Esophagus muscularis mucosa (tissue), 3 donors: ENCODE results near the gene TRAPPC4.

Source experiments
- POLR2AphosphoS5 ChIP-seq, 2 donors: sonication (generic); formaldehyde crosslinking; IDR thresholded peaks; one replicate each; pipeline ENCODE4 v1.6.1; 2017; ENCODE audit warnings: antibody characterized with exemption in 2 of 2
- TF ChIP-seq, protein P1 (sequence below), 3 experiments: fragments of 200-600 bp in 2 of 3; fragments of 450-650 bp in 1 of 3; sonication (generic) in 2 of 3; IDR thresholded peaks; one replicate each; pipeline ENCODE4 v1.5.1; 2017 to 2019; ENCODE audit warnings: antibody characterized with exemption in 3 of 3, mild to moderate bottlenecking in 2 of 3, moderate library complexity in 1 of 3

DNA sequence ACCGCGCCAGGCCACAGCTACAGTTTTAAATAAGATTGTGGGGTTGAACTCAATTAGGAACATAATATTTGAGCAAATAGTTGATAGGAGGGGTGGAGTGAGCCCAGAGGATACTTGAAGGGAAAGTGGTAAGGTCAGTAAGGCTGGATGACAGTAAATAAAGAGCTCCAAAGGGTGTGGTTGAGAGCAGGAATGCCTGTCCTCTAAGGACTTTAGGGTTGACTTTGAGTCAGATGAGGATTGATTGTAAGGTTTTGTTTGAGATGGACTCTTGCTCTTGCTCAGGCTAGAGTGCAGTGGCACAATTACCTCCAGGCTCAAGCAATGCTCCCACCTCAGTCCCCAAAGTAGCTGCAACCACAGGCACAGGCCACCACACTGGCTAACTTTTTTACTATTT is 44.6 kb upstream of the TRAPPC4 start:
- TF ChIP-seq, protein P1, sequence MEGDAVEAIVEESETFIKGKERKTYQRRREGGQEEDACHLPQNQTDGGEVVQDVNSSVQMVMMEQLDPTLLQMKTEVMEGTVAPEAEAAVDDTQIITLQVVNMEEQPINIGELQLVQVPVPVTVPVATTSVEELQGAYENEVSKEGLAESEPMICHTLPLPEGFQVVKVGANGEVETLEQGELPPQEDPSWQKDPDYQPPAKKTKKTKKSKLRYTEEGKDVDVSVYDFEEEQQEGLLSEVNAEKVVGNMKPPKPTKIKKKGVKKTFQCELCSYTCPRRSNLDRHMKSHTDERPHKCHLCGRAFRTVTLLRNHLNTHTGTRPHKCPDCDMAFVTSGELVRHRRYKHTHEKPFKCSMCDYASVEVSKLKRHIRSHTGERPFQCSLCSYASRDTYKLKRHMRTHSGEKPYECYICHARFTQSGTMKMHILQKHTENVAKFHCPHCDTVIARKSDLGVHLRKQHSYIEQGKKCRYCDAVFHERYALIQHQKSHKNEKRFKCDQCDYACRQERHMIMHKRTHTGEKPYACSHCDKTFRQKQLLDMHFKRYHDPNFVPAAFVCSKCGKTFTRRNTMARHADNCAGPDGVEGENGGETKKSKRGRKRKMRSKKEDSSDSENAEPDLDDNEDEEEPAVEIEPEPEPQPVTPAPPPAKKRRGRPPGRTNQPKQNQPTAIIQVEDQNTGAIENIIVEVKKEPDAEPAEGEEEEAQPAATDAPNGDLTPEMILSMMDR (IDR thresholded peaks at IDR 0.05): no peak
- no peak for TF ChIP-seq POLR2AphosphoS5 (IDR thresholded peaks at IDR 0.05)
